Neural progenitor cell (in vitro differentiated cells): ENCODE data around the gene ZNF613. TPM values are rescaled to one million over a fixed set of nuclear protein-coding genes. Genes with fewer than 3 reads are reported as not detected.
"Not testable (repeated sequence)": the region's sequence is repeated elsewhere in the genome, so short reads cannot be mapped to it uniquely, and the experiment has no call there.

Experiments
- DNase-seq: peaks from one replicate; pipeline ENCODE4 v3.0.0-alpha.2; 2016; ENCODE audit warnings: low spot score
- H2AFZ ChIP-seq: fragments of 200-600 bp; sonication (generic); replicated peaks from 2 replicates; pipeline ENCODE4 v1.6.1; 2016; ENCODE audit warnings: antibody characterized with exemption
- H3F3A ChIP-seq: fragments of 200-600 bp; sonication (generic); 2 replicates; pipeline ENCODE4 v1.6.1; 2016; ENCODE audit warnings: antibody characterized with exemption, low read depth
- H3K27ac ChIP-seq: fragments of 200-600 bp; sonication (generic); 2 replicates; pipeline ENCODE4 v1.5.1; 2016; ENCODE audit warnings: mild to moderate bottlenecking
- H3K27me3 ChIP-seq: fragments of 200-600 bp; sonication (generic); 2 replicates; pipeline ENCODE4 v1.6.1; 2016; ENCODE audit warnings: mild to moderate bottlenecking, moderate library complexity
- H3K36me3 ChIP-seq: fragments of 200-600 bp; sonication (generic); 2 replicates; pipeline ENCODE4 v1.5.1; 2016
- H3K4me1 ChIP-seq: fragments of 200-600 bp; sonication (generic); 2 replicates; pipeline ENCODE4 v1.6.1; 2016; ENCODE audit warnings: mixed run types
- H3K4me2 ChIP-seq: fragments of 200-600 bp; sonication (generic); 2 replicates; pipeline ENCODE4 v1.6.1; 2016
- H3K4me3 ChIP-seq: fragments of 200-600 bp; sonication (generic); 2 replicates; pipeline ENCODE4 v1.5.1; 2016
- H3K79me2 ChIP-seq: fragments of 200-600 bp; sonication (generic); 2 replicates; pipeline ENCODE4 v1.6.1; 2016; ENCODE audit warnings: low read depth
- H3K9ac ChIP-seq: fragments of 200-600 bp; sonication (generic); 2 replicates; pipeline ENCODE4 v1.6.1; 2016
- H3K9me3 ChIP-seq: fragments of 200-600 bp; sonication (generic); 2 replicates; pipeline ENCODE4 v1.5.1; 2016; ENCODE audit warnings: low read depth
- H4K20me1 ChIP-seq: fragments of 200-600 bp; sonication (generic); 2 replicates; pipeline ENCODE4 v1.6.1; 2016; ENCODE audit warnings: low read depth
- H3K27ac Mint-ChIP-seq: 3 replicates; pipeline ENCODE4 v1.8.0; 2021; ENCODE audit warnings: mixed read lengths
- H3K27me3 Mint-ChIP-seq: 2 replicates; pipeline ENCODE4 v1.8.0; 2022; ENCODE audit warnings: low read depth, mild to moderate bottlenecking, inconsistent platforms, moderate library complexity, mixed read lengths; ENCODE audit not compliant: insufficient read depth
- H3K36me3 Mint-ChIP-seq: 3 replicates; pipeline ENCODE4 v1.8.0; 2021; ENCODE audit warnings: mixed read lengths
- H3K4me1 Mint-ChIP-seq: 3 replicates; pipeline ENCODE4 v1.8.0; 2021; ENCODE audit warnings: mixed read lengths
- H3K4me3 Mint-ChIP-seq: 3 replicates; pipeline ENCODE4 v1.8.0; 2021; ENCODE audit warnings: mild to moderate bottlenecking, moderate library complexity, mixed read lengths
- H3K9me3 Mint-ChIP-seq: 3 replicates; pipeline ENCODE4 v1.8.0; 2020; ENCODE audit warnings: mixed read lengths
- CTCF ChIP-seq: fragments of 200-600 bp; sonication (generic); IDR thresholded peaks from 2 replicates; pipeline ENCODE4 v1.5.1; 2017; ENCODE audit warnings: antibody characterized with exemption, mild to moderate bottlenecking
- EZH2 ChIP-seq: fragments of 200-600 bp; sonication (generic); IDR thresholded peaks from 2 replicates; pipeline ENCODE4 v1.6.1; 2017; ENCODE audit warnings: antibody characterized with exemption, mild to moderate bottlenecking, moderate library complexity
- EZH2phosphoT487 ChIP-seq: fragments of 200-600 bp; sonication (generic); IDR thresholded peaks from 2 replicates; pipeline ENCODE4 v1.6.1; 2017; ENCODE audit warnings: antibody characterized with exemption
- total RNA-seq: library from RNA; depleted of rRNA; stranded (reverse); fragments of >200 nt; gene quantifications from 2 replicates; pipeline ENCODE4 v1.2.3, GENCODE V29; 2015; ENCODE audit warnings: low replicate concordance

ZNF613 gene
- total RNA-seq, 1 donor from 2014 or later = 10.4 TPM

GRCh38 chr19:51938936-51939335 is 11.7 kb downstream of the ZNF613 start:
- TF ChIP-seq EZH2 (no peak), CTCF (no peak)

GRCh38 chr19:51944798-51945552 is 17.7 kb downstream of the ZNF613 start:
- Mint-ChIP-seq H3K4me3 (no peak overlapping the region), H3K36me3 (peaks cover 77% of the 10 kb centered on the region), H3K27me3 (peaks cover 2% of the 10 kb centered on the region), H3K27ac (no peak overlapping the region), H3K9me3 (peaks cover 90% of the 10 kb centered on the region), H3K4me1 (no peaks in the 10 kb centered on the region)
- H3K27me3 ChIP-seq = no peaks in the 10 kb centered on the region
- H3K9me3 ChIP-seq = peaks cover 46% of the 10 kb centered on the region
- H3K4me2 ChIP-seq = no peak overlapping the region
- no peaks in the 10 kb centered on the region for H3K4me1 ChIP-seq
- H3K9ac ChIP-seq = no peak overlapping the region
- no peaks in the 10 kb centered on the region for H4K20me1 ChIP-seq
- H3K36me3 ChIP-seq = peaks cover 62% of the 10 kb centered on the region
- no peak for DNase-seq
- H3F3A ChIP-seq = peaks cover 7% of the 10 kb centered on the region
- no peaks in the 10 kb centered on the region for H3K79me2 ChIP-seq
- H3K4me3 ChIP-seq = no peak overlapping the region
- no peak overlapping the region for H3K27ac ChIP-seq
- H2AFZ ChIP-seq = no peak overlapping the region
- no peak for TF ChIP-seq EZH2phosphoT487

More at GRCh38 chr19:51938936-51939335, 11.7 kb downstream of the ZNF613 start:
- H3K9ac ChIP-seq = no peak overlapping the region
- Mint-ChIP-seq H3K27ac (no peak overlapping the region), H3K36me3 (peaks cover 81% of the 10 kb centered on the region), H3K4me1 (no peaks in the 10 kb centered on the region), H3K27me3 (peaks cover 2% of the 10 kb centered on the region), H3K4me3 (no peak overlapping the region), H3K9me3 (peaks cover 69% of the 10 kb centered on the region)
- H3K4me1 ChIP-seq = no peaks in the 10 kb centered on the region
- no peak overlapping the region for H3K4me3 ChIP-seq
- H3K79me2 ChIP-seq = no peaks in the 10 kb centered on the region
- DNase-seq = no peak
- H3K27ac ChIP-seq = no peak overlapping the region
- H3K27me3 ChIP-seq = no peaks in the 10 kb centered on the region
- H2AFZ ChIP-seq = no peak overlapping the region
- H3K36me3 ChIP-seq = peaks cover 47% of the 10 kb centered on the region
- no peak overlapping the region for H3K4me2 ChIP-seq
- H3K9me3 ChIP-seq = peaks cover 11% of the 10 kb centered on the region
- no peaks in the 10 kb centered on the region for H3F3A ChIP-seq
- no peaks in the 10 kb centered on the region for H4K20me1 ChIP-seq

GRCh38 chr19:51946602-51947001 is 19.3 kb downstream of the ZNF613 start:
- Mint-ChIP-seq H3K27me3 (peaks cover 2% of the 10 kb centered on the region), H3K4me1 (no peaks in the 10 kb centered on the region), H3K9me3 (peaks cover 83% of the 10 kb centered on the region), H3K27ac (no peak overlapping the region), H3K36me3 (peaks cover 62% of the 10 kb centered on the region), H3K4me3 (no peak overlapping the region)
- H3K4me1 ChIP-seq = no peaks in the 10 kb centered on the region
- H2AFZ ChIP-seq = no peak overlapping the region
- H3K9ac ChIP-seq = no peak overlapping the region
- H3K36me3 ChIP-seq = peaks cover 53% of the 10 kb centered on the region
- no peak overlapping the region for H3K4me2 ChIP-seq
- no peak for DNase-seq
- no peak overlapping the region for H3K4me3 ChIP-seq
- peaks cover 48% of the 10 kb centered on the region for H3K9me3 ChIP-seq
- TF ChIP-seq EZH2 (no peak), EZH2phosphoT487 (no peak), CTCF (no peak)
- H4K20me1 ChIP-seq = no peaks in the 10 kb centered on the region
- H3K79me2 ChIP-seq = no peaks in the 10 kb centered on the region
- no peaks in the 10 kb centered on the region for H3K27me3 ChIP-seq
- H3F3A ChIP-seq = peaks cover 7% of the 10 kb centered on the region
- H3K27ac ChIP-seq = no peak overlapping the region

- Mint-ChIP-seq H3K27ac (no peak overlapping the region), H3K9me3 (peaks cover 73% of the 10 kb centered on the region), H3K4me3 (no peak overlapping the region), H3K27me3 (peaks cover 2% of the 10 kb centered on the region), H3K4me1 (no peaks in the 10 kb centered on the region), H3K36me3 (peaks cover 38% of the 10 kb centered on the region)
- Histone ChIP-seq H3K4me1 (no peaks in the 10 kb centered on the region), H3F3A (peaks cover 7% of the 10 kb centered on the region), H3K79me2 (no peaks in the 10 kb centered on the region), H3K9ac (no peak overlapping the region), H3K4me3 (no peak overlapping the region), H3K27me3 (no peaks in the 10 kb centered on the region), H4K20me1 (no peaks in the 10 kb centered on the region), H3K36me3 (peaks cover 31% of the 10 kb centered on the region), H3K9me3 (peaks cover 40% of the 10 kb centered on the region), H3K27ac (no peak overlapping the region), H2AFZ (no peak overlapping the region), H3K4me2 (no peak overlapping the region)
- TF ChIP-seq CTCF (no peak), EZH2 (no peak), EZH2phosphoT487 (no peak)
- no peak for DNase-seq
Observed at GRCh38 chr19:51948975-51949374, 21.7 kb downstream of the ZNF613 start.

DNA sequence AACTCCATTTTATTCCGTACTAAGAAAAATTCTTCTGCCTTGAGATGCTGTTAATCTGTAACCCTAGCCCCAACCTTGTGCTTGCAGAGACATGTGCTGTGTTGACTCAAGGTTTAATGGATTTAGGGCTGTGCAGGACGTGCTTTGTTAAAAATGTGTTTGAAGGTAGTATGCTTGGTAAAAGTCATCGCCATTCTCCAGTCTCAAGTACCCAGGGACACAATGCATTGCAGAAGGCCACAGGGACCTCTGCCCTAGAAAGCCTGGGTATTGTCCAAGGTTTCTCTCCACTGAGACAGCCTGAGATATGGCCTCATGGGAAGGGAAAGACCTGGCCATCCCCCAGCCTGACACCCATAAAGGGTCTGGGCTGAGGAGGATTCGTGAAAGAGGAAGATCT is 30.6 kb downstream of the ZNF613 start:
- not testable (repeated sequence) for H4K20me1 ChIP-seq, H3K9ac ChIP-seq, H3K4me1 ChIP-seq, H3F3A ChIP-seq, H3K4me3 Mint-ChIP-seq, H3K27ac ChIP-seq, H3K36me3 ChIP-seq, H3K4me3 ChIP-seq, H3K27me3 Mint-ChIP-seq, H3K27me3 ChIP-seq, H3K79me2 ChIP-seq, H3K4me1 Mint-ChIP-seq, H3K27ac Mint-ChIP-seq, H2AFZ ChIP-seq, H3K9me3 ChIP-seq, H3K4me2 ChIP-seq, DNase-seq, H3K36me3 Mint-ChIP-seq
- H3K9me3 Mint-ChIP-seq = peaks cover 42% of the 10 kb centered on the region
